GM10248 (cell line): ENCODE measurements around the gene DYSF.
"Not testable (repeated sequence)": the region's sequence is repeated elsewhere in the genome, so short reads cannot be mapped to it uniquely, and the experiment has no call there.

ENCODE experiments used
- CTCF ChIA-PET: fragments of 300-600 bp; sonication (Branson Sonifier 250); formaldehyde crosslinking; extraction: SDS; loops from one replicate; lab custom pipeline; 2021; ENCODE audit warnings: antibody characterized with exemption; lab: Yijun Ruan, JAX
- POLR2A ChIA-PET: fragments of 350-650 bp; sonication (Branson Sonifier 250); formaldehyde crosslinking; extraction: SDS; loops from one replicate; lab custom pipeline; 2020; ENCODE audit warnings: antibody characterized with exemption; lab: Yijun Ruan, JAX
- DNase-seq: peaks from one replicate; pipeline ENCODE4 v3.0.0; 2012; ENCODE audit errors: extremely low spot score
- TF ChIP-seq, protein P1 (sequence below): IDR thresholded peaks from 2 replicates; pipeline ENCODE4 v1.5.1; 2012; ENCODE audit warnings: mild to moderate bottlenecking, low read depth; ENCODE audit errors: extremely low read depth, missing control alignments, control extremely low read depth

Gene DYSF

DNA sequence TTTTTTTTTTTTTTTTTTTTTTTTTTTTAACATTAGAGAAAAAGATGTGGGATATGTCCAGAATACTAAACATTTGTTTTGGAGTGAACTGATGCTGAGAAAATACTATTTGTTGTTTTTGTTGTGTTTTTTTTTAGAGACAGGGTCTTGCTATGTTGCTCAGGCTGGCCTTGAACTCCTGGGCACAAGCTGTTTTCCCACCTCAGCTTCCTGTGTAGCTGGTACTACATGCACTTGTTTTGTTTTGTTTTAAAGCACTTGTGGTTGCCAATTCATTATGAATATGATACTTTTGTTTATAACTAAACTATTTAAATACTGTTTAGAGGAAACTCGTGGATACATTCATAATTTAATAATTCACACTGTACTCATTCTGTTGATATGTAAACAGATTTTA, 33.4 kb upstream of the DYSF start:
- POLR2A ChIA-PET: interaction anchor here (0.7 kb wide), 2 partner anchors 50 to 1873 kb away, joined by 5 to 8 read pairs; no protein-coding TSS in a partner anchor
- TF ChIP-seq, protein P1, sequence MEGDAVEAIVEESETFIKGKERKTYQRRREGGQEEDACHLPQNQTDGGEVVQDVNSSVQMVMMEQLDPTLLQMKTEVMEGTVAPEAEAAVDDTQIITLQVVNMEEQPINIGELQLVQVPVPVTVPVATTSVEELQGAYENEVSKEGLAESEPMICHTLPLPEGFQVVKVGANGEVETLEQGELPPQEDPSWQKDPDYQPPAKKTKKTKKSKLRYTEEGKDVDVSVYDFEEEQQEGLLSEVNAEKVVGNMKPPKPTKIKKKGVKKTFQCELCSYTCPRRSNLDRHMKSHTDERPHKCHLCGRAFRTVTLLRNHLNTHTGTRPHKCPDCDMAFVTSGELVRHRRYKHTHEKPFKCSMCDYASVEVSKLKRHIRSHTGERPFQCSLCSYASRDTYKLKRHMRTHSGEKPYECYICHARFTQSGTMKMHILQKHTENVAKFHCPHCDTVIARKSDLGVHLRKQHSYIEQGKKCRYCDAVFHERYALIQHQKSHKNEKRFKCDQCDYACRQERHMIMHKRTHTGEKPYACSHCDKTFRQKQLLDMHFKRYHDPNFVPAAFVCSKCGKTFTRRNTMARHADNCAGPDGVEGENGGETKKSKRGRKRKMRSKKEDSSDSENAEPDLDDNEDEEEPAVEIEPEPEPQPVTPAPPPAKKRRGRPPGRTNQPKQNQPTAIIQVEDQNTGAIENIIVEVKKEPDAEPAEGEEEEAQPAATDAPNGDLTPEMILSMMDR: no peak
- no peak for DNase-seq
- CTCF ChIA-PET: interaction anchor here (1.0 to 1.1 kb wide), 2 partner anchors 44 to 120 kb away, joined by 3 read pairs; no protein-coding TSS in a partner anchor

DNA sequence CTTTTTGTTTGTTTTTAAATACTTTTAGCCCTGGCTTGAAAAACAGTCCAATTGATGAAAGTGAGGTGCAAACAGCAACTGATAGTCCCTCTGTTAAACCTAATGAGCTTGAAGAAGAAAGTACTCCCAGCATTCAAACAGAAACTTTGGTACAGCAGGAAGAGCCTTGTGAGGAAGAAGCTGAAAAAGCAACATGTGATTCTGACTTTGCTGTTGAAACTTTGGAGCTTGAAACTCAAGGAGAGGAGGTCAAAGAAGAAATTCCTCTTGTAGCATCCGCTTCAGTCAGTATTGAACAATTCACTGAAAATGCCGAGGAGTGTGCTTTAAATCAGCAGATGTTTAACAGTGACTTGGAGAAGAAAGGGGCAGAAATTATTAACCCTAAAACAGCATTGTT, 30.6 kb upstream of the DYSF start:
- ChIA-PET POLR2A (no interaction called here), CTCF (interaction anchor here (1.0 kb wide), 1 partner anchor 91 kb away, joined by 3 read pairs; the partner anchor contains the start of gene ZNF638)
- DNase-seq: no peak
- TF ChIP-seq, protein P1: no peak

DNA sequence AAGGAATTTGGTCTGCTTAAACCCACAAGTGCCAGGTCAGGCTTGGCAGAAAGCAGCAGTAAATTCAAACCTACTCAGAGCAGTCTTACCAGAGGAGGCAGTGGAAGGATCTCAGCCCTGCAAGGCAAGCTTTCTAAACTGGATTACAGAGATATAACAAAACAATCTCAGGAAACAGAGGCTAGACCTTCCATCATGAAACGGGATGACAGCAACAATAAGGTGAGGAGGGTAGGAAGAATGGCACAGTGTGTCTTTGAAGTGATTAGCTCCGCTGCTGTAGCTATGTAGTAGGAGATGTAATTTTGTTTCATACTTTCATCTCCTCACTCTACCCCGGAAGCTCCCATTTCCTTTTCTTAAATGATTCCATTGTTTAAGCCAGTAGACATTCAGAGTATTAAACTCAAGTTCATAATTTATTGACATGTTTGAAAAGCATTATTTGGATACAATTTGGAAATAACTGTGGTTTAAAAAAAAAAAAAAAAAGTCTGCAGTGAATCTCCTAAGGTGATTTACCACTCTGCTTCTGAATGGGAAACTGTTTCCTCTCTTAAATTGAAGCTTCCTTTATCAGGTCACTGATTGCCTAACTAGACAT, 29.4 kb upstream of the DYSF start:
- ChIA-PET POLR2A (interaction anchor here (0.5 kb wide), 1 partner anchor 82 kb away, joined by 5 read pairs; no protein-coding TSS in a partner anchor), CTCF (interaction anchor here (1.1 to 1.2 kb wide), 3 partner anchors 8 to 37 kb away, joined by 3 to 4 read pairs (median 3); no protein-coding TSS in a partner anchor)
- TF ChIP-seq, protein P1: no peak
- DNase-seq: no peak

DNA sequence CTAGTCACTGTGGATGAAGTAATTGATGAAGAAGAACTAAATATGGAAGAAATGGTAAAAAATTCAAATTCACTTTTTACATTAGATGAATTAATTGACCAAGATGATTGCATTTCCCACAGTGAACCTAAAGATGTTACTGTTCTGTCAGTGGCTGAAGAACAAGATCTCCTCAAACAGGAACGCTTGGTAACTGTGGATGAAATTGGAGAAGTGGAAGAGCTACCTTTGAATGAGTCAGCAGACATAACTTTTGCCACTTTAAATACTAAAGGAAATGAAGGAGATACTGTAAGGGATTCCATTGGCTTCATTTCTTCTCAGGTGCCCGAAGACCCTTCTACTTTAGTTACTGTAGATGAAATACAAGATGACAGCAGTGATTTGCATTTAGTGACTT, 26.6 kb upstream of the DYSF start:
- DNase-seq: no peak
- ChIA-PET CTCF (interaction anchor here (1.0 to 1.6 kb wide), 4 partner anchors 9 to 149 kb away, joined by 3 to 4 read pairs (median 4); partner anchors contain the start of gene ZNF638), POLR2A (no interaction called here)
- TF ChIP-seq, protein P1: no peak

DNA sequence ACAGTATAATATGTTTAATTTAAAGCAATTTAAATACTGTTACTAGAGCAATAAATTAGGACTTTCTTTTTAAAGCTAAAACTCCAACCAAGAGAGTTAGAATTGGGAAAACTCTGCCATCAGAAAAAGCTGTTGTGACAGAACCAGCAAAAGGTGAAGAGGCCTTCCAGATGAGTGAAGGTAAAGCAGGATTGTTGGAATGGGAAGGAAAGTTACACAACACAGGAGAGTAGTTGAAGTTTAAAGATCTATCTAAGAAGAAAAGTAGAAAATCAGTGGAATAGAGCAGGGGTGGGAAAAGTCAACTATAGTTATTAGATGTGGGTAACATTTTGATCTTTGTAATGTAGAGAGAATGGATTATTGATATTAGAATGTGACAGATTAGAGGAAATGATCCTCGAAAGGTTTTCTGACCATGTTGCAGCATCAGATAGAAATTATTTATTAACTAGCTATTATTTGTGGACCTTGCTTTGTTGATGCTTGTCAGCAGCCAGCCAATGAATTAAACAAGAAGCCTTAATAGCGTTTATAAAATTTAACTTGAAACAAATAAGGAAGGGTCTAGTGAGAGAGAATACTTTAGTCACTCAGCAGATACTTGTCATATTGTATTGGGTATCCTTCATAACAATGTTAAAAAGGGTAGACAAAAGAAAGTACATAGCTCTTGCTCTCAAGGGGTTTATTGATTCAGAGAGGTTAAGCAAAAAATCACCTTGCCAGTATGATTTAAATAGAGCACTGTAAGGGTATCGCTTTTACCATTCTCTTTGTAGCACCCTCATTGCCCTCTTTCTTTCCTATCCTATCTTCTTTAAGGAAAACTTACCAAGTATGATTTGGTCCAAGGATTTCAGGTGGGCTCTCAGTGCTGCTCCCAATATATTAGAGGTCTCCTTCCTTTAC, 24.6 kb upstream of the DYSF start:
- TF ChIP-seq, protein P1: no peak
- ChIA-PET POLR2A (no interaction called here), CTCF (no interaction called here)
- no peak for DNase-seq

DNA sequence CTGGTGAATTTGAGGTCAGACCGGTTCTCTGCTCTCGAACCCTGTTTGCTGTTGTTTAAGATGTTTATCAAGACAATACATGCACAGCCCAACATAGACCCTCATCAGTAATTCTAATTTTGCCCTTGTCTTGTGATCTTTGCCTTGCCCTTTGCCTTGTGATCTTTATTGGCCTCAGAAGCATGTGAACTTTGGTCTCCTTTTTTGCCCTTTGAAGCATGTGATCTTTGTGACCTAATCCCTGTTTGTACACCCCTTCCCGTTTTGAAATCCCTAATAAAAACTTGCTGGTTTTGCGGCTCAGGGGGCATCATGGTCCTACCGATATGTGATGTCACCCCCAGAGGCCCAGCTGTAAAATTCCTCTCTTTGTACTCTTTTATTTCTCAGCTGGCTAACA, 8.2 kb upstream of the DYSF start:
- DNase-seq, POLR2A ChIA-PET, CTCF ChIA-PET: not testable (repeated sequence)
